Epithelial cell of esophagus (primary cell): Measurements from ENCODE around the gene GRIP1.
"Not testable (repeated sequence)": the region's sequence is repeated elsewhere in the genome, so short reads cannot be mapped to it uniquely, and the experiment has no call there.

Source experiments
- DNase-seq: peaks from one replicate; pipeline ENCODE4 v3.0.0; 2010; ENCODE audit warnings: low read depth
- H3K4me3 ChIP-seq: 2 replicates; pipeline ENCODE4 v1.5.1; 2011; ENCODE audit warnings: mild to moderate bottlenecking, low read length, control low read depth
- CTCF ChIP-seq: IDR thresholded peaks from 2 replicates; pipeline ENCODE4 v1.5.1; 2011; ENCODE audit warnings: low read depth, mild to moderate bottlenecking, low read length, control low read depth, inconsistent platforms; ENCODE audit not compliant: insufficient read depth; ENCODE audit errors: missing control alignments

GRIP1 gene

GRCh38 chr12:66500841-66501240, 178.0 kb downstream of the GRIP1 start:
- no peak for TF ChIP-seq CTCF
- H3K4me3 ChIP-seq = no peak overlapping the region
- no peak for DNase-seq

GRCh38 chr12:66500091-66500490, 178.8 kb downstream of the GRIP1 start:
- no peak for TF ChIP-seq CTCF
- H3K4me3 ChIP-seq = no peak overlapping the region
- DNase-seq = no peak

DNA sequence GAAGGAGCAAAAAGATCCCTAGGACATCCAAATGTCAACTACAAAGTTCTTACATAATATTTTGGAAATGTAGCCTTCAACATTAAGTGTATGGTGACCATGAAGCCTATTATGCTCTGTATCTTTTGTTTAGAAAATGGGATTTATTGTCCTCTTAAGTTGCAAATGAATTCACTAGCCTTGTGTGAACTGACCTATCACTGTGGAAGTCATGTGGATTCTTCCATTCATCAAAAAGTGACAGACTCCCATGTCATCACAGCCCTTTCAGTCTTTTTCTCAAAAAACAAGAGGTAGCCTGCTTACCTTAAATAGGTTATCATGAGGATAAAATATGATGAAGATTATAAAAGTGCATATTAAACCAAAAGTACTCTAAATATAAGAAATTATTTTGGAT, 179.9 kb downstream of the GRIP1 start:
- no peak overlapping the region for H3K4me3 ChIP-seq
- TF ChIP-seq CTCF = no peak
- DNase-seq = no peak

- not testable (repeated sequence) for DNase-seq, H3K4me3 ChIP-seq
These were observed 180.8 kb downstream of the GRIP1 start for GRCh38 chr12:66498059-66498458.

GRCh38 chr12:66497008-66497897, 181.6 kb downstream of the GRIP1 start:
- no peak for TF ChIP-seq CTCF
- peak; percentile 5 for DNase-seq
- no peak overlapping the region for H3K4me3 ChIP-seq

GRCh38 chr12:66496595-66496994, 182.3 kb downstream of the GRIP1 start:
- TF ChIP-seq CTCF = no peak
- no peak overlapping the region for H3K4me3 ChIP-seq
- DNase-seq = no peak

DNA sequence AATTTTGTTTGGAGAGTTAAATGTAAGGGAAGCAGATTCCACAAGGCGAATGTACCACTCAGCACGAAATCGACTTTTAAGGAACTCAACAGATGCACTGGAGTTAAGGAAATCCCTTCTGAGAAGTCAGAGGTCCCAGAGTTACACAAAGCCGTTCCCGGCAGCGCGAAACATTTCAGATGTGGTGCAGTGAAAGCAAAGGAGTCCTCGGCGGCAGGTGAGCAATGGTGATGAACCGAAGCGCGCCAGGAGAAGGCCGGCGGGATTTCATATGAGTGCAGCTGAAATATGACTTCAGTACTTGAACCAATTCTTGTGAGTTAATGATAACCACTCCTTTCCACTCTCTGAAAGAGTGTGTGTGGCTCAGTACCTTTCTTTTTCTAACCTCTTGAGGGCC, 183.2 kb downstream of the GRIP1 start:
- H3K4me3 ChIP-seq = no peak overlapping the region
- no peak for TF ChIP-seq CTCF
- DNase-seq = no peak

DNA sequence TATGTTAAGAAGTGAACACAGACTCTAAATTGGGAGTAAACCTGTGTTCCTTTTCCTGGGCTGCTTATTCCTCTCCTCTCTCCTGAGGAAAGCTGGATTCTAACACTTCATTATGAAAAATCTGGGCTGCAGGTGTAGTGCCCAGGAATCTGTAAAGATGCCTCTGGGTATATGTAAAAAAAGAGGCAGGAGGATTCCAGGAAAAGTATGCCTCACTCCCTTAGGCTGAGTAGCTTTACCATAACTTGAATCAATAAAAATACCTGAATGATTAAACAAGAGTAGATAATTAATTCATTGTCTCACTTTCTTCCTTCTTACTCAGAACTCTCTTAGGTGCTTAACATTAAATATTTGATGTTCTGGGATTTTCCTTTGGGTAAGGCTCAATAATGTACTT, 185.1 kb downstream of the GRIP1 start:
- no peak overlapping the region for H3K4me3 ChIP-seq
- no peak for DNase-seq
- no peak for TF ChIP-seq CTCF
